Ovary (tissue), 9 donors: Measurements from ENCODE around the gene TNS3. TPM values are rescaled to one million over a fixed set of nuclear protein-coding genes. Genes with fewer than 3 reads are reported as not detected.
A peak's percentile ranks its signal among the peaks of the same experiment; 100 is the strongest.

Source experiments
- DNase-seq, 5 donors: peaks; one replicate each; pipeline ENCODE4 v3.0.0-alpha.2; 2019 to 2020
- H3K27ac ChIP-seq, 2 donors: fragments of 200-600 bp; one replicate each; pipeline versions ENCODE4 v1.5.1 to v1.8.0; 2019 to 2022
- H3K27me3 ChIP-seq: fragments of 200-600 bp; one replicate; pipeline ENCODE4 v1.8.0; 2022
- H3K36me3 ChIP-seq: fragments of 200-600 bp; sonication (generic); one replicate; pipeline ENCODE4 v1.5.1; 2019
- H3K4me1 ChIP-seq: one replicate; pipeline ENCODE4 v1.8.1; 2013; ENCODE audit warnings: mild to moderate bottlenecking, moderate library complexity; ENCODE audit not compliant: insufficient read depth
- H3K4me3 ChIP-seq: fragments of 200-600 bp; sonication (generic); one replicate; pipeline ENCODE4 v1.5.1; 2017
- H3K9me3 ChIP-seq, 2 donors: fragments of 200-600 bp in 1 of 2; sonication (generic) in 1 of 2; one replicate each; pipeline versions ENCODE4 v1.5.1 to v1.8.1; 2013 to 2019; ENCODE audit warnings: mild to moderate bottlenecking in 1 of 2, moderate library complexity in 1 of 2
- EP300 ChIP-seq: sonication (generic); formaldehyde crosslinking; IDR thresholded peaks from one replicate; pipeline ENCODE4 v1.6.1; 2017; ENCODE audit warnings: antibody characterized with exemption
- POLR2A ChIP-seq: fragments of 450-650 bp; IDR thresholded peaks from one replicate; pipeline ENCODE4 v1.6.1; 2017; ENCODE audit warnings: antibody characterized with exemption, mild to moderate bottlenecking, moderate library complexity
- WGBS, 3 donors: extraction: QIAGEN DNeasy Blood & Tissue Kit in 1 of 3; methylation state at CpG; one replicate each; pipeline versions ENCODE4 v1.1.5 to v1.1.7; 2013 to 2017; 5-methylcytosine and 5-hydroxymethylcytosine counted together
- intact Hi-C, 4 donors: fragments of 100-400 bp; cut with DNase I; formaldehyde crosslinking; loops; one replicate each; pipeline versions ENCODE4 v1.11.0 to v1.15.1; 2022 to 2023
- polyA plus RNA-seq, 2 donors: library from polyadenylated mRNA; stranded (reverse); fragments of 200-250 nt in 1 of 2; fragments of 350-450 nt in 1 of 2; fragmentation: Illumina TruSeq in 1 of 2; extraction: RNeasy Lipid Tissue Mini Kit (QIAGEN cat#74804) in 1 of 2; gene quantifications; one replicate each; pipeline ENCODE4 v1.2.3, GENCODE V29; 2013 to 2014
- total RNA-seq, 7 donors: library from RNA; depleted of rRNA in 2 of 7; stranded (reverse); fragments of >200 nt in 2 of 7; fragmentation: NEBNext Ultra II Directional in 3 of 7; extraction: Animal tissue kit (Norgen Biotek cat#: 25700) in 3 of 7; gene quantifications; one replicate each; pipeline versions ENCODE4 v1.1.0 to v1.2.4, GENCODE V29; 2016 to 2023
- TF ChIP-seq, protein P1 (sequence below), 3 donors: fragments of 450-650 bp in 2 of 3; fragments of 200-600 bp in 1 of 3; IDR thresholded peaks; one replicate each; pipeline versions ENCODE4 v1.5.1 to v1.8.0; 2016 to 2022; ENCODE audit warnings: antibody characterized with exemption in 3 of 3, mild to moderate bottlenecking in 1 of 3
- donor health status: DM: no; HTN: no; CAD: no; lungs with moderate emphysema.
- donor health status: DM: no; HTN: no; CAD: no.
- donor health status: Bipolar disorder and iron deficiency.
- donor health status: DM: yes; HTN: yes; CAD: no.
- donor health status: DM: no; HTN: no; CAD: no.
- donor health status: DM: yes; HTN: yes; CAD: no.

TNS3 gene
- total and polyA plus RNA-seq, 9 donors = 36.6 to 137 (median 91.3) TPM

DNA sequence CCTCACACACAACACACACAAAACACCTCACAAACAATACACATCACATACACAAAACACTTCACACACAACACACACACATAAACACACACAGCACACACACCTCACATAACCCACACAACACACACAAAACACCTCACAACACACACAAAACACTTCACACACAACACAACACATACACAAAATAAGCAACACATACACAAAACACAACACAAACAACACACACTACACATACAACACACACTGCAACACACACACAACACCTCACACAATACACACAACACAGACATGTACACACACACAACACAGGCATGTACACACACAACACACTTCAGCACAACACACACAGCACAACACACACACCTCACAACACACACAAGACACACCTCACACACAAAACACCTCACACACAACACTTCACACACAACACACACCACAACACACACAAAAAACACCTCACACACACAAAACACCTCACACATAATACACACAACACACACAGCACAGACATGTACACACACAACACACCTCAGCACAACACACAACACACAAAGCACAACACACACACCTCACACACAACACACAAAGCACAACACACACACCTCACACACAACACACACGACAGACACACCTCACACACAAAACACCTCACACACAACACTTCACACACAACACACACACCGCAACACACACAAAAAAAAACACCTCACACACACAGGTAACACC is 107.5 kb downstream of the TNS3 start:
- Histone ChIP-seq H3K27me3 (no peaks in the 10 kb centered on the region), H3K4me1 (peaks cover 39% of the 10 kb centered on the region), H3K9me3 (no peaks in the 10 kb centered on the region), H3K36me3 (no peaks in the 10 kb centered on the region), H3K4me3 (no peak overlapping the region), H3K27ac (peak overlapping the region; percentile 51 to 65)
- intact Hi-C loops = loop anchor here in 1 of 4 donors (10.0 kb wide), 1 partner anchor 100 kb away; no protein-coding TSS in a partner anchor
- no peak for DNase-seq
- TF ChIP-seq, protein P1, sequence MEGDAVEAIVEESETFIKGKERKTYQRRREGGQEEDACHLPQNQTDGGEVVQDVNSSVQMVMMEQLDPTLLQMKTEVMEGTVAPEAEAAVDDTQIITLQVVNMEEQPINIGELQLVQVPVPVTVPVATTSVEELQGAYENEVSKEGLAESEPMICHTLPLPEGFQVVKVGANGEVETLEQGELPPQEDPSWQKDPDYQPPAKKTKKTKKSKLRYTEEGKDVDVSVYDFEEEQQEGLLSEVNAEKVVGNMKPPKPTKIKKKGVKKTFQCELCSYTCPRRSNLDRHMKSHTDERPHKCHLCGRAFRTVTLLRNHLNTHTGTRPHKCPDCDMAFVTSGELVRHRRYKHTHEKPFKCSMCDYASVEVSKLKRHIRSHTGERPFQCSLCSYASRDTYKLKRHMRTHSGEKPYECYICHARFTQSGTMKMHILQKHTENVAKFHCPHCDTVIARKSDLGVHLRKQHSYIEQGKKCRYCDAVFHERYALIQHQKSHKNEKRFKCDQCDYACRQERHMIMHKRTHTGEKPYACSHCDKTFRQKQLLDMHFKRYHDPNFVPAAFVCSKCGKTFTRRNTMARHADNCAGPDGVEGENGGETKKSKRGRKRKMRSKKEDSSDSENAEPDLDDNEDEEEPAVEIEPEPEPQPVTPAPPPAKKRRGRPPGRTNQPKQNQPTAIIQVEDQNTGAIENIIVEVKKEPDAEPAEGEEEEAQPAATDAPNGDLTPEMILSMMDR (IDR thresholded peaks at IDR 0.05) = no peak
- TF ChIP-seq EP300 (no peak), POLR2A (no peak)
- WGBS, 3 donors = 87 to 92% (median 90%) methylated on average over 2 of the region's 2 CpGs

DNA sequence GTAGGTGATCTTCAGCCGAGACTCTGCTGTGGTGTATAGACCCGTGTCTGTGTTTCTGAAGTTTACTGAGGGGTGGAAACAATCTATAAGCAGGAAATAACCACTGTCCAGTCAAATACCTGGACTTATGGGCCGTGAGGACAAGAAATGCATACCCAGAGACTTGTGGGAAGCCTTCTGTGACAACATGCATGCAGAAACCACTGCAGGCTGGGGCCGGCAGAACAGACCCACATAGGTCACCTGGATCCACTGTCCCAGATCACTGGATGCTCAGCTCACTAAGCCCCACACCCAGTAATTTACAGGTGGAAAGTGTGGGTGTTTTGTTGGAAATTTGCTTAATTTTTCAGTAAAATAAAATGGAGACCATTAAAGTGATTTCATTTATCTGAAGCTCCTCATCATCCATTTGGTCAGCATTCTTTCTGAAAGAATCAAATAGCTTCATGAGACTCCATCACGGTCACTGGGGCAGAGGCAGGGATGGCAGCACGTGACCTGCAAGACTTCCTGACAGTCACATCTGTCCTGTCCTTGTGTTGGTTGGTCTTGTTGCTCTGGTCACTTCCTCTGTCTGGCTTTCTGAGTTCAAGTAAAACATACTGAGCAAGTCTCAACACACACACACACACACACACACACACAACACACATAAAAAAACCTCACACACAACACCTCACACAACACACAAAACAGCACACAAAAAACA is 108.3 kb downstream of the TNS3 start:
- no peak overlapping the region for H3K4me3 ChIP-seq
- no peak for TF ChIP-seq EP300
- H3K27ac ChIP-seq = no peak overlapping the region
- no peaks in the 10 kb centered on the region for H3K9me3 ChIP-seq
- no peaks in the 10 kb centered on the region for H3K27me3 ChIP-seq
- peaks cover 39% of the 10 kb centered on the region for H3K4me1 ChIP-seq
- intact Hi-C loops = loop anchor here in 1 of 4 donors (10.0 kb wide), 1 partner anchor 101 kb away; no protein-coding TSS in a partner anchor
- 79 to 83% (median 82%) methylated on average over 6 of the region's 6 CpGs for WGBS, 3 donors
- H3K36me3 ChIP-seq = no peaks in the 10 kb centered on the region
- DNase-seq = no peak

GRCh38 chr7:47472444-47473157 is 109.3 kb downstream of the TNS3 start:
- DNase-seq = no peak
- Histone ChIP-seq H3K36me3 (no peaks in the 10 kb centered on the region), H3K4me1 (peaks cover 33% of the 10 kb centered on the region), H3K27ac (no peak overlapping the region), H3K4me3 (no peak overlapping the region), H3K27me3 (no peaks in the 10 kb centered on the region), H3K9me3 (no peaks in the 10 kb centered on the region)
- intact Hi-C loops = loop anchor here in 1 of 4 donors (10.0 kb wide), 1 partner anchor 102 kb away; no protein-coding TSS in a partner anchor
- no peak for TF ChIP-seq EP300
- no peak for TF ChIP-seq POLR2A
- TF ChIP-seq, protein P1 (IDR thresholded peaks at IDR 0.05) = no peak
- 79 to 88% (median 81%) methylated on average over 19 of the region's 19 CpGs for WGBS, 3 donors

GRCh38 chr7:47471831-47472230 is 110.1 kb downstream of the TNS3 start:
- Histone ChIP-seq H3K4me1 (peaks cover 26% of the 10 kb centered on the region), H3K4me3 (no peak overlapping the region), H3K27ac (peak overlapping the region in 1 of 2 donors; percentile 42), H3K9me3 (no peaks in the 10 kb centered on the region), H3K27me3 (no peaks in the 10 kb centered on the region), H3K36me3 (no peaks in the 10 kb centered on the region)
- no peak for DNase-seq
- TF ChIP-seq EP300 = no peak
- TF ChIP-seq, protein P1 (IDR thresholded peaks at IDR 0.05) = no peak
- WGBS, 3 donors = 75 to 83% (median 78%) methylated on average over 3 of the region's 3 CpGs
- intact Hi-C loops = loop anchor here in 1 of 4 donors (10.0 kb wide), 1 partner anchor 103 kb away; no protein-coding TSS in a partner anchor
